ENCODE measurements around the gene TATDN2. TPM values are rescaled to one million over a fixed set of nuclear protein-coding genes. Genes with fewer than 3 reads are reported as not detected.
"Not testable (repeated sequence)": the region's sequence is repeated elsewhere in the genome, so short reads cannot be mapped to it uniquely, and the experiment has no call there.

The TATDN2 gene
- polyA plus RNA-seq, 1 of the 3 experiments (the other 2 are of a cell fraction) = 14.7 TPM

DNA sequence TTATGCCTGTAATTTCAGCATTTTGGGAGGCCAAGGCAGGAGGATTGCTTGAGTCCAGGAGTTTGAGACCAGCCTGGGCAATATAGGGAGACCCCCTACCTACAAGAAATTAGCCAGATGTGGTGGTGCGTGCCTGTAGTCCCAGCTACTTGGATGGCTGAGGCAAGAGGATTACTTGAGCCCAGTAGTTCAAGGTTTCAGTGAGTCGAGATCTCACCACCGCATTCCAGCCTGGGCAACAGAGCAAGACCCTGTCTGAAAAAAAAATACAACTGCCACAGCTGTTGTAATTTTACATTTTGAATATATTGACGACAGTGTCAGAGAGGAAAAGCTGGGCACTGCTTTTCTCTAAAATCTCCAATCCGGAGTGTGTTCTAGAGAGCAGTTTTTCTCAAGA lies 21.2 kb downstream of the TATDN2 start:
- no peak overlapping the region for H3K4me2 ChIP-seq
- ChIA-PET CTCF (interaction anchor here (1.4 kb wide), 1 partner anchor 10 kb away, joined by 3 read pairs; no protein-coding TSS in a partner anchor), POLR2A (no interaction called here)
- no peak overlapping the region for H3K27ac ChIP-seq (ENCODE audit: low read depth in 2 of 2, low read length in 1 of 2)
- no peak overlapping the region for H2AFZ ChIP-seq (ENCODE audit: low read depth)
- H3F3A ChIP-seq (replicated peaks; ENCODE audit: insufficient read depth) = peaks cover 4% of the 10 kb centered on the region
- H3K36me3 ChIP-seq (replicated peaks in 1 of 2; ENCODE audit: control insufficient read depth in 1 of 2, insufficient read depth in 2 of 2, low read length in 1 of 2) = peaks cover 24 to 30% of the 10 kb centered on the region in 2 experiments
- no peaks in the 10 kb centered on the region for H3K27me3 ChIP-seq (ENCODE audit: insufficient read depth)
- peaks cover 0 to 6% of the 10 kb centered on the region in 2 experiments; a peak in 1 of 4 replicates for H3K4me1 ChIP-seq (ENCODE audit: control insufficient read depth in 1 of 2, insufficient read depth in 2 of 2, low read depth in 1 of 2, low read length in 1 of 2)
- H3K4me3 ChIP-seq (ENCODE audit: low read depth in 2 of 2, low read length in 1 of 2) = no peak overlapping the region
- peaks cover 100% of the 10 kb centered on the region for H3K79me2 ChIP-seq (ENCODE audit: insufficient read depth)
- H4K20me1 ChIP-seq (ENCODE audit: insufficient read depth) = peaks cover 32% of the 10 kb centered on the region
- TF ChIP-seq POLR2AphosphoS5 (IDR thresholded peaks at IDR 0.05; ENCODE audit: low read depth, low read length) (no peak), MEF2A (IDR thresholded peaks at IDR 0.05; ENCODE audit: borderline replicate concordance, low read depth) (no peak), SIN3A (IDR thresholded peaks at IDR 0.05; ENCODE audit: borderline replicate concordance, low read depth, low read length) (no peak), JUND (IDR thresholded peaks at IDR 0.05) (no peak), EZH2phosphoT487 (IDR thresholded peaks at IDR 0.05; ENCODE audit: borderline replicate concordance, low read depth) (no peak), TEAD4 (IDR thresholded peaks at IDR 0.05; ENCODE audit: borderline replicate concordance, insufficient read depth) (no peak), CHD2 (IDR thresholded peaks at IDR 0.05; ENCODE audit: low read length, partially characterized antibody) (no peak), ELF1 (IDR thresholded peaks at IDR 0.05) (no peak), MXI1 (IDR thresholded peaks at IDR 0.05; ENCODE audit: low read depth, low read length) (no peak), FOXM1 (IDR thresholded peaks at IDR 0.05; ENCODE audit: low read depth) (no peak), SMC3 (IDR thresholded peaks at IDR 0.05; ENCODE audit: low read depth, low read length) (no peak), YY1 (IDR thresholded peaks at IDR 0.05; ENCODE audit: low read depth) (no peak), TCF12 (IDR thresholded peaks at IDR 0.05) (no peak)
- TF ChIP-seq, protein P1, sequence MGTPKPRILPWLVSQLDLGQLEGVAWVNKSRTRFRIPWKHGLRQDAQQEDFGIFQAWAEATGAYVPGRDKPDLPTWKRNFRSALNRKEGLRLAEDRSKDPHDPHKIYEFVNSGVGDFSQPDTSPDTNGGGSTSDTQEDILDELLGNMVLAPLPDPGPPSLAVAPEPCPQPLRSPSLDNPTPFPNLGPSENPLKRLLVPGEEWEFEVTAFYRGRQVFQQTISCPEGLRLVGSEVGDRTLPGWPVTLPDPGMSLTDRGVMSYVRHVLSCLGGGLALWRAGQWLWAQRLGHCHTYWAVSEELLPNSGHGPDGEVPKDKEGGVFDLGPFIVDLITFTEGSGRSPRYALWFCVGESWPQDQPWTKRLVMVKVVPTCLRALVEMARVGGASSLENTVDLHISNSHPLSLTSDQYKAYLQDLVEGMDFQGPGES (IDR thresholded peaks at IDR 0.05; ENCODE audit: low read depth, low read length) = no peak
- TF ChIP-seq, protein P2, sequence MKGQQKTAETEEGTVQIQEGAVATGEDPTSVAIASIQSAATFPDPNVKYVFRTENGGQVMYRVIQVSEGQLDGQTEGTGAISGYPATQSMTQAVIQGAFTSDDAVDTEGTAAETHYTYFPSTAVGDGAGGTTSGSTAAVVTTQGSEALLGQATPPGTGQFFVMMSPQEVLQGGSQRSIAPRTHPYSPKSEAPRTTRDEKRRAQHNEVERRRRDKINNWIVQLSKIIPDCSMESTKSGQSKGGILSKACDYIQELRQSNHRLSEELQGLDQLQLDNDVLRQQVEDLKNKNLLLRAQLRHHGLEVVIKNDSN (IDR thresholded peaks at IDR 0.05; ENCODE audit: borderline replicate concordance, low read depth) = no peak
- TF ChIP-seq, protein P3, sequence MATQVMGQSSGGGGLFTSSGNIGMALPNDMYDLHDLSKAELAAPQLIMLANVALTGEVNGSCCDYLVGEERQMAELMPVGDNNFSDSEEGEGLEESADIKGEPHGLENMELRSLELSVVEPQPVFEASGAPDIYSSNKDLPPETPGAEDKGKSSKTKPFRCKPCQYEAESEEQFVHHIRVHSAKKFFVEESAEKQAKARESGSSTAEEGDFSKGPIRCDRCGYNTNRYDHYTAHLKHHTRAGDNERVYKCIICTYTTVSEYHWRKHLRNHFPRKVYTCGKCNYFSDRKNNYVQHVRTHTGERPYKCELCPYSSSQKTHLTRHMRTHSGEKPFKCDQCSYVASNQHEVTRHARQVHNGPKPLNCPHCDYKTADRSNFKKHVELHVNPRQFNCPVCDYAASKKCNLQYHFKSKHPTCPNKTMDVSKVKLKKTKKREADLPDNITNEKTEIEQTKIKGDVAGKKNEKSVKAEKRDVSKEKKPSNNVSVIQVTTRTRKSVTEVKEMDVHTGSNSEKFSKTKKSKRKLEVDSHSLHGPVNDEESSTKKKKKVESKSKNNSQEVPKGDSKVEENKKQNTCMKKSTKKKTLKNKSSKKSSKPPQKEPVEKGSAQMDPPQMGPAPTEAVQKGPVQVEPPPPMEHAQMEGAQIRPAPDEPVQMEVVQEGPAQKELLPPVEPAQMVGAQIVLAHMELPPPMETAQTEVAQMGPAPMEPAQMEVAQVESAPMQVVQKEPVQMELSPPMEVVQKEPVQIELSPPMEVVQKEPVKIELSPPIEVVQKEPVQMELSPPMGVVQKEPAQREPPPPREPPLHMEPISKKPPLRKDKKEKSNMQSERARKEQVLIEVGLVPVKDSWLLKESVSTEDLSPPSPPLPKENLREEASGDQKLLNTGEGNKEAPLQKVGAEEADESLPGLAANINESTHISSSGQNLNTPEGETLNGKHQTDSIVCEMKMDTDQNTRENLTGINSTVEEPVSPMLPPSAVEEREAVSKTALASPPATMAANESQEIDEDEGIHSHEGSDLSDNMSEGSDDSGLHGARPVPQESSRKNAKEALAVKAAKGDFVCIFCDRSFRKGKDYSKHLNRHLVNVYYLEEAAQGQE (IDR thresholded peaks at IDR 0.05; ENCODE audit: low read depth, low read length) = no peak
- TF ChIP-seq, protein P4, sequence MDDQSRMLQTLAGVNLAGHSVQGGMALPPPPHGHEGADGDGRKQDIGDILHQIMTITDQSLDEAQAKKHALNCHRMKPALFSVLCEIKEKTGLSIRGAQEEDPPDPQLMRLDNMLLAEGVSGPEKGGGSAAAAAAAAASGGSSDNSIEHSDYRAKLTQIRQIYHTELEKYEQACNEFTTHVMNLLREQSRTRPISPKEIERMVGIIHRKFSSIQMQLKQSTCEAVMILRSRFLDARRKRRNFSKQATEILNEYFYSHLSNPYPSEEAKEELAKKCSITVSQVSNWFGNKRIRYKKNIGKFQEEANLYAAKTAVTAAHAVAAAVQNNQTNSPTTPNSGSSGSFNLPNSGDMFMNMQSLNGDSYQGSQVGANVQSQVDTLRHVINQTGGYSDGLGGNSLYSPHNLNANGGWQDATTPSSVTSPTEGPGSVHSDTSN (IDR thresholded peaks at IDR 0.05) = no peak
- DNase-seq = no peak
- 89% methylated on average over 5 of the region's 5 CpGs for WGBS (ENCODE audit: low lambda C conversion rate)
- no peaks in the 10 kb centered on the region for H3K9me2 ChIP-seq
- no peak overlapping the region for H3K9ac ChIP-seq
- no peaks in the 10 kb centered on the region for H3K9me3 ChIP-seq

DNA sequence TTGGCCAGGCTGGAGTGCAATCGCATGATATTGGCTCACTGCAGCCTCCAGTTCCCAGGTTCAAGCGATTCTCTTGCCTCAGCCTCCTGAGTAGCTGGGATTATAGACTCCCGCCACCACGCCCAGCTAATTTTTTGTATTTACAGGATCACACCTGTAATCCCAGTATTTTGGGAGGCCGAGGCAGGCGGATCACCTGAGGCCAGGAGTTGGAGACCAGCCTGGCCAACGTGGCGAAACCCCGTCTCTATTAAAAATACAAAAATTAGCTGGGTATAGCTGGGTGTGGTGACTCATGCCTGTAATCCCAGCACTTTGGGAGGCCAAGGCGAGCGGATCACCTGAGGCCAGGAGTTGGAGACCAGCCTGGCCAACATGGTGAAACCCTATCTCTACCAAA lies 24.2 kb downstream of the TATDN2 start:
- POLR2A ChIA-PET; H3K9ac ChIP-seq; H3F3A ChIP-seq (replicated peaks; ENCODE audit: insufficient read depth); H2AFZ ChIP-seq (ENCODE audit: low read depth); DNase-seq; H3K9me3 ChIP-seq; H3K9me2 ChIP-seq; H3K4me2 ChIP-seq; H3K4me3 ChIP-seq (ENCODE audit: low read depth in 2 of 2, low read length in 1 of 2); H3K4me1 ChIP-seq (ENCODE audit: control insufficient read depth in 1 of 2, insufficient read depth in 2 of 2, low read depth in 1 of 2, low read length in 1 of 2); H3K27ac ChIP-seq (ENCODE audit: low read depth in 2 of 2, low read length in 1 of 2); H3K27me3 ChIP-seq (ENCODE audit: insufficient read depth): not testable (repeated sequence)
- CTCF ChIA-PET = interaction anchor here (0.7 to 1.9 kb wide), 4 partner anchors 9 to 14 kb away, joined by 3 to 8 read pairs (median 4); no protein-coding TSS in a partner anchor
- peaks cover 100% of the 10 kb centered on the region for H3K79me2 ChIP-seq (ENCODE audit: insufficient read depth)
- peaks cover 36% of the 10 kb centered on the region for H4K20me1 ChIP-seq (ENCODE audit: insufficient read depth)
- peaks cover 23 to 26% of the 10 kb centered on the region in 2 experiments for H3K36me3 ChIP-seq (replicated peaks in 1 of 2; ENCODE audit: control insufficient read depth in 1 of 2, insufficient read depth in 2 of 2, low read length in 1 of 2)
- WGBS (ENCODE audit: low lambda C conversion rate) = 98% methylated on average over 11 of the region's 11 CpGs

Measured in SK-N-SH (cell line).